IMR-90 (cell line): ENCODE results near the gene GPRC5B.

ENCODE experiments used
- BHLHE40 ChIP-seq: fragments of 150-350 bp; IDR thresholded peaks from 2 replicates; pipeline ENCODE4 v1.6.1; 2016; ENCODE audit warnings: mild to moderate bottlenecking, low read depth, low read length
- CEBPB ChIP-seq: IDR thresholded peaks from 2 replicates; pipeline ENCODE4 v1.6.1; 2012; ENCODE audit warnings: low read depth, low read length, improper control_type of control experiment
- CTCF ChIP-seq: conservative IDR thresholded peaks from 2 replicates; pipeline ENCODE4 v1.5.1; 2012; ENCODE audit warnings: mild to moderate bottlenecking, low read depth, low read length, improper control_type of control experiment
- FOS ChIP-seq: fragments of 150-350 bp; IDR thresholded peaks from 2 replicates; pipeline ENCODE4 v1.6.1; 2016; ENCODE audit warnings: low read depth, low read length
- POLR2A ChIP-seq: IDR thresholded peaks from 2 replicates; pipeline ENCODE4 v1.6.1; 2012; ENCODE audit warnings: mild to moderate bottlenecking, low read depth, low read length
- RCOR1 ChIP-seq: IDR thresholded peaks from 2 replicates; pipeline ENCODE4 v1.6.1; 2012; ENCODE audit warnings: mild to moderate bottlenecking, low read length, improper control_type of control experiment; ENCODE audit not compliant: insufficient replicate concordance

DNA sequence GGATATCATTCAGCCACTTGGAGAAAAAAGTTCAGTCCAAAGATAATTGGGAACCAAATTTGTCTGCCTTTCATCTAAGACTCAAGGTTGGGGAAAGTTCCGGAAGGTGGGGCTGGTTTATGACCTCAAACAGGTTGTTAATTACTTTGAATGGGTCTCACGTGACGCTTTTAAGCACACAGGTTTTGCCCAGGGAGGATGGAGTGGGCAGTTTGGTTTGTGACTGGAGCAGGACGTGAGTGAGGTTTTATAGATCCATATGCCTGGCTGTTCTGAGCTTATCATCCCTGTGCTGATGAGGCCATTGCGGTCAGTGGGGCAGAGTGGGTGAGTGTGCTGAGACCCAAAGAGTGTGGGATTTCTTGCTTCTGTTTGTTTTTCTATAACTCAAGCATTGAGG, 38.7 kb upstream of the GPRC5B start:
- no peak for TF ChIP-seq CTCF
- no peak for TF ChIP-seq RCOR1
- no peak for TF ChIP-seq CEBPB
- TF ChIP-seq POLR2A = no peak
- TF ChIP-seq BHLHE40 = no peak
- TF ChIP-seq FOS = no peak
